Measurements from ENCODE around the gene FAM76A.
"Not testable (repeated sequence)": the region's sequence is repeated elsewhere in the genome, so short reads cannot be mapped to it uniquely, and the experiment has no call there.

The FAM76A gene

GRCh38 chr1:27774654-27775053 lies 48.9 kb downstream of the FAM76A start:
- FAIRE-seq (no peak), DNase-seq (ENCODE audit: insufficient read length, low spot score) (no peak)

GRCh38 chr1:27775336-27775735 lies 49.6 kb downstream of the FAM76A start:
- not testable (repeated sequence) for FAIRE-seq; DNase-seq (ENCODE audit: insufficient read length, low spot score)

- DNase-seq (ENCODE audit: insufficient read length, low spot score); FAIRE-seq: not testable (repeated sequence)
Measured at GRCh38 chr1:27776276-27776675, 50.5 kb downstream of the FAM76A start.

- no peak for FAIRE-seq
Measured at GRCh38 chr1:27778056-27778455, 52.3 kb downstream of the FAM76A start.

GRCh38 chr1:27779122-27779521 lies 53.4 kb downstream of the FAM76A start:
- FAIRE-seq (no peak), DNase-seq (ENCODE audit: insufficient read length, low spot score) (no peak)

More at GRCh38 chr1:27778056-27778455, 52.3 kb downstream of the FAM76A start:
- no peak for DNase-seq (ENCODE audit: insufficient read length, low spot score)

- FAIRE-seq = no peak
- no peak for DNase-seq (ENCODE audit: insufficient read length, low spot score)
Measured at GRCh38 chr1:27782950-27783349, 57.2 kb downstream of the FAM76A start.

GRCh38 chr1:27784700-27785099 lies 58.9 kb downstream of the FAM76A start:
- FAIRE-seq = no peak
- no peak for DNase-seq (ENCODE audit: insufficient read length, low spot score)

DNA sequence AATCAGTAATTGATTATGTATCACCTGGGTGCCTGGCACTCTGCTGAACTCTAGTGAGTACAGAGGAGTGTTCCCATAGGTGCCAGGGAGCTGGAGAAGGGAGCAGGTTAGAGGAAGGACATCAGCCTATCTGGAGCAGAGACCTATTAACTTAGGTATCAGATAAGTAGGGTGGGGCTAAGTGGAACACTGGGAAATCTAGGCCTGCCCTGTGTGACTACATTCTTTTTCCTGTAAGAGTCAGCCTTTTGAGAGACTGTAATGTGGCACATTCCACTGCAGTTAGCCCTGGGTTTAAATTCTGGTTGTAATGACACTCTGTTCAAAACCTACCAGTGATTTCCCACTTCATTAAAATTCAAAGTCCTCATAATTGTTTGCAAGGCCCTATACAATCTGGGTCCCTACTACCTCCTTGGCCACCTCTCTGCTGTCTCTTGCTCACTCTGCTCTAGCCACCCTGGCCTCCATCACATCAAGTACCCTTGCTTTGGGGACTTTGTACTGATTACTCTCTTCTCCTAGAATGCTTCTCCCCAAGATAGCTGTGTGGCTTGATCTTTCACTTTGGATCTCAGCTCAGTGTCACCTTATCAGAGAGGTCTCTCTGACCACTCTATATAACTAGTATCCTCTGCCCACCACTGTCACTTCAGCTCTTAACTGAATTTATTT lies 60.2 kb downstream of the FAM76A start:
- FAIRE-seq = no peak
- no peak for DNase-seq (ENCODE audit: insufficient read length, low spot score)

DNA sequence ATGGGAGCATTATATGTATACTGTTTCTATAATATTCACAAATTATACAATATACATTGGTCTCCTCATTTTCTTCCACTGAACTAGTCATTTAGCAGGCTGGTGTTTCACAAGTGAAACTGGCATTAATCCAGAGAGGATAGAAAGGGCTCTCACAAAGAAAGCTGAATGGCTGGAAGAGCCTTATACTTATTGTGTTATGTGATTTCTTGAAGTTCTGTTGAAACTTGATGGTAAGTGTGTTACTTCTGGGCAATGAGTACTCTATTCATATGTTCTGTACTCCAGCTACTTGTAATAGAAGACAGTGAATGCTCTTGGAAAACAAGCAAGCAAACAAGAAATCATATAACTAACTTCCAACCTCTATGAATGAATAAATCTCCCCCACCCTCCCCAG lies 62.1 kb downstream of the FAM76A start:
- FAIRE-seq (no peak), DNase-seq (ENCODE audit: insufficient read length, low spot score) (no peak)

GRCh38 chr1:27789540-27790041 lies 63.8 kb downstream of the FAM76A start:
- no peak for DNase-seq (ENCODE audit: insufficient read length, low spot score)
- no peak for FAIRE-seq

- FAIRE-seq; DNase-seq (ENCODE audit: insufficient read length, low spot score): not testable (repeated sequence)
Measured at GRCh38 chr1:27790270-27790669, 64.5 kb downstream of the FAM76A start.

DNA sequence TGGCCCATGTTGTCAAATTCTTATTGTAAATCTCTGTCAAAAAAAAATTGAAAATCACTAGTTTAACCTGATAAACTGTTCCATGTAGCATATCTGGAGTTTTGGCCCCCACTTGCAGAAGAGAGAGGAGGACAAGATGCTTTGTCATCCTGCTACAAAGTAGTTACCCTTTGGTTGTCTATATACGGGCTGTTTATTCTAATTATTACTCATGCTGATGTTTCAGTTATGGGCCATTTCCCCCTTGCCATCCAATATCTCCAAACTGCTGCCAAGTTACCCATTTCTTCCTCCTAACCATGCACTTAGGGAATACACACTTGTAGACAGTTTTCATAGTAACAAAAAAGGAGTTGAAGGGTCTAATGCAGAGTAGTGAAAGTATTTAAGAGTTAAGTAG lies 69.8 kb downstream of the FAM76A start:
- DNase-seq (ENCODE audit: insufficient read length, low spot score) (no peak), FAIRE-seq (no peak)

DNA sequence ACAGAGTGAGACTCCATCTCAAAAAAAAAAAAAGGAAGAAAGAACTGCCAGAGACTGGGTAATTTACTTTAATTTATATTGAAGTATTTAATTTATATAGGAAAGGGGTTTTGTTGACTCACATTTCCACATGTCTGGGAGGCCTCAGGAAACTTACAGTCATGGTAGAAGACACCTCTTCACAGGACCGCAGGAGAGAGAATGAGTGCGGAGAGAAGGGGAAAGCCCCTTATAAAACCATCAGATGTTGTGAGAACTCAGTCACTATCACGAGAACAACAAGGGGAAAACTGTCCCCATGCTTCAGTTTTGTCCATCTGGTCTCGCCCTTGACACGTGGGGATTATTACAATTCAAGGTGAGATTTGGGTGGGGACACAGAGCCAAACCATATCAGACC lies 79.0 kb downstream of the FAM76A start:
- FAIRE-seq (no peak), DNase-seq (ENCODE audit: insufficient read length, low spot score) (no peak)

DNA sequence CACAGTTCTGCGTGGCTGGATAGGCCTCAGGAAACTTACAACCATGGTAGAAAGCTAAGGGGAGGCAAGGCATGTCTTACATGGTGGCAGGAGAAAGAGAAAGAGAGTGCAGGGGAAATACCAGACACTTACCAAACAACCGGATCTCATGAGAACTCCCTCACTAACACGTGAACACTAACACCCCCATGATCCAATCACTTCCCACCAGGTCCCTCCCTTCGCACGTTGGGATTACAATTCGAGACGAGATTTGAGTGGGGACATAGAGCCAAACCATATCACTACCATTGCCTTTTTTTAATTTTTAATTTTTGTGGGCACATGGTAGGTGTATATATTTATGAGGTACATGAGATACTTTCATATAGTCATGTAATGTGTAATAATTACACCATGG lies 81.0 kb downstream of the FAM76A start:
- no peak for DNase-seq (ENCODE audit: insufficient read length, low spot score)
- no peak for FAIRE-seq

- FAIRE-seq = peak; percentile 14
- DNase-seq (ENCODE audit: insufficient read length, low spot score) = no peak
Measured at GRCh38 chr1:27807385-27807784, 81.6 kb downstream of the FAM76A start.

GRCh38 chr1:27808131-27808530 lies 82.4 kb downstream of the FAM76A start:
- DNase-seq (ENCODE audit: insufficient read length, low spot score); FAIRE-seq: not testable (repeated sequence)

DNA sequence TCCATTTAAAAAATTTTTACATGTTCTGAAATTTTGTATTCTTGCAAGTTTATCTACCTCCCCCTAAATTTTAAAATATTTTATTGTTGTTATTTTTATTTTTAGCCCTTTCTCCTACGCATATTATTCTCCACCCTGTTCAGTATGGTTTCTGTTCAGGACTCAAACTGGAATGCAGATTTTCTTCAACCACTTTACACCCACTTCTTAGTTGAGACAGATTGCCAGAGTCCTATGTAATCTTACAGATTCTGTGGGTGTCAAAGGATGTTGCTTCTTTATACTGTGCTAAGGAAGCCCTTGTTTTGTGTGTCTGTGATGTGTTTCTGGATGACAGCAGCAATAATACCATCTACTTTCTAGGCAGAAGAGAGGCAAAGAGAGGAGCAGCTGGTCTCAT lies 84.1 kb downstream of the FAM76A start:
- FAIRE-seq (no peak), DNase-seq (ENCODE audit: insufficient read length, low spot score) (no peak)

GRCh38 chr1:27811741-27812500 lies 86.2 kb downstream of the FAM76A start:
- no peak for DNase-seq (ENCODE audit: insufficient read length, low spot score)
- no peak for FAIRE-seq

All from GM19239 (cell line).